Kidney (tissue), 14 donors: Measurements from ENCODE around the gene IDUA. TPM values are rescaled to one million over a fixed set of nuclear protein-coding genes. Genes with fewer than 3 reads are reported as not detected.

Source experiments
- DNase-seq, 5 donors: peaks; one replicate each; pipeline ENCODE4 v3.0.0-alpha.2; 2013 to 2020
- FAIRE-seq: peaks from 2 replicates; lab custom pipeline; 2012; peaks lifted over from hg19 to GRCh38; lab: Jason Lieb, UNC
- H3K27ac ChIP-seq, 2 donors: one replicate each; pipeline ENCODE4 v1.7.0; 2013; ENCODE audit warnings: low read depth in 2 of 2, low read length in 2 of 2, inconsistent platforms in 1 of 2
- H3K27me3 ChIP-seq: one replicate; pipeline ENCODE4 v1.7.1; 2013; ENCODE audit warnings: low read length, inconsistent platforms; ENCODE audit not compliant: control insufficient read depth, insufficient read depth
- H3K36me3 ChIP-seq, 3 donors: one replicate each; pipeline versions ENCODE4 v1.7.0 to v1.7.1; 2013; ENCODE audit warnings: low read length in 3 of 3, control low read depth in 1 of 3, inconsistent platforms in 1 of 3; ENCODE audit not compliant: insufficient read depth in 3 of 3, control insufficient read depth in 2 of 3
- H3K4me1 ChIP-seq, 3 donors: one replicate each; pipeline versions ENCODE4 v1.7.0 to v1.7.1; 2013; ENCODE audit warnings: low read length in 3 of 3, inconsistent platforms in 1 of 3, low read depth in 1 of 3; ENCODE audit not compliant: control insufficient read depth in 2 of 3, insufficient read depth in 2 of 3
- H3K4me3 ChIP-seq, 3 donors: one replicate each; pipeline versions ENCODE4 v1.7.0 to v1.8.1; 2013; ENCODE audit warnings: low read length in 3 of 3, control low read depth in 1 of 3, inconsistent platforms in 1 of 3
- H3K9ac ChIP-seq, 3 donors: one replicate each; pipeline versions ENCODE4 v1.7.0 to v1.7.1; 2013; ENCODE audit warnings: low read length in 3 of 3, control low read depth in 1 of 3, inconsistent platforms in 1 of 3
- H3K9me3 ChIP-seq, 3 donors: one replicate each; pipeline versions ENCODE4 v1.7.0 to v1.7.1; 2013; ENCODE audit warnings: low read length in 3 of 3, control low read depth in 1 of 3, inconsistent platforms in 1 of 3; ENCODE audit not compliant: control insufficient read depth in 2 of 3, insufficient read depth in 1 of 3
- intact Hi-C: fragments of 100-400 bp; cut with DNase I; formaldehyde crosslinking; loops from one replicate; pipeline ENCODE4 v1.11.1; 2022
- polyA plus RNA-seq: library from polyadenylated mRNA; stranded (reverse); fragments of 350-450 nt; fragmentation: Illumina TruSeq; extraction: RNeasy Lipid Tissue Mini Kit (QIAGEN cat#74804); gene quantifications from one replicate; pipeline ENCODE4 v1.2.3, GENCODE V29; 2014; ENCODE audit warnings: low read depth, low replicate concordance; ENCODE audit not compliant: insufficient read depth
- total RNA-seq: library from RNA; stranded (reverse); fragmentation: NEBNext Ultra II Directional; extraction: Animal tissue kit (Norgen Biotek cat#: 25700); gene quantifications from one replicate; pipeline ENCODE4 v1.2.1, GENCODE V29; 2021
- TF ChIP-seq, protein P1 (sequence below): IDR thresholded peaks from 3 replicates; pipeline ENCODE4 v1.5.1; 2012; ENCODE audit warnings: mild to moderate bottlenecking, moderate library complexity, borderline replicate concordance; ENCODE audit not compliant: insufficient read depth; ENCODE audit errors: extremely low read depth
- donor health status: control.
- donor health status: control.
- donor health status: control.
- donor health status: control.
- donor health status: control.
- donor health status: DM: yes; HTN: yes; CAD: no.
- donor health status: Normal renal cell carcinoma (clear cell type).

The IDUA gene
- total and polyA plus RNA-seq, 2 donors from 2014 or later, result 11.9 to 58.5 TPM

DNA sequence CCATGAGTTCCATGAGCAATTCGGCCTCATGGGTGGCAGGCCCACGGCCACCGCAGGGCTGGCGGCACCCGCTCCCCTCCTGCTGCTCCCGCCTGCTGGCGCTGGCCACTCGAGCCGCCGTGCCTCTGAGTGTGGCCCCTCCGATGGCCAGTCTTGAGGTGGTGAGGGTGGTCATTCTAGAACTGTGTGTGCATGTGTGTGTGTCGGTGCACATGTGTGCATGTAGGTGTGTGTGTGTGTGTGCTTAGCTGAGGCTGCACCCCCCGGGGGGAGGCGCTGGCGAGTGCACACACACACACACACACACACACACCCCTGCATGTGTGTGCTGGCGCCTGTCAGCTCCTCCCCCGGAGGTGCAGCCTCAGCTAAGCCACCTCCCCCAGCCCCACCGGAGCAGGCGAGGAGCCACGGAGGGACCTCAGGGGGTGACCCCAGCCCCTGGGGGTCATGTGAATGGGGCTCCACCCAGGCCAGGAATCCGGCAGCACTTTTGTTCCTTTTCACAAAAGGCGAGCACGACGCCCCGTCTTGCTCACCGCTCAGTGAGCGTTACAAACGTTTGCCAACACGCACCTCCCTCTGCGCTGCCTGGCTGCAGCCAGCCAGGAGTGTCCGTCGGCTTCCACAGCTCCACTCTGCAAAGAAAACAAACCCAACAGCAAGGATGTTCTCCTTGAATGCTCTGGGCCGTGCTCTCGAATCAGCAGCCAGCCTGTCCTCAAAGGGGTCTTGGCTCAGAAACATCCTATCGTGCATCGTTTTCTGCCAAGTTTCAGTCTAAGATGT lies 54.5 kb downstream of the IDUA start:
- no peak overlapping the region for H3K4me3 ChIP-seq
- TF ChIP-seq, protein P1, sequence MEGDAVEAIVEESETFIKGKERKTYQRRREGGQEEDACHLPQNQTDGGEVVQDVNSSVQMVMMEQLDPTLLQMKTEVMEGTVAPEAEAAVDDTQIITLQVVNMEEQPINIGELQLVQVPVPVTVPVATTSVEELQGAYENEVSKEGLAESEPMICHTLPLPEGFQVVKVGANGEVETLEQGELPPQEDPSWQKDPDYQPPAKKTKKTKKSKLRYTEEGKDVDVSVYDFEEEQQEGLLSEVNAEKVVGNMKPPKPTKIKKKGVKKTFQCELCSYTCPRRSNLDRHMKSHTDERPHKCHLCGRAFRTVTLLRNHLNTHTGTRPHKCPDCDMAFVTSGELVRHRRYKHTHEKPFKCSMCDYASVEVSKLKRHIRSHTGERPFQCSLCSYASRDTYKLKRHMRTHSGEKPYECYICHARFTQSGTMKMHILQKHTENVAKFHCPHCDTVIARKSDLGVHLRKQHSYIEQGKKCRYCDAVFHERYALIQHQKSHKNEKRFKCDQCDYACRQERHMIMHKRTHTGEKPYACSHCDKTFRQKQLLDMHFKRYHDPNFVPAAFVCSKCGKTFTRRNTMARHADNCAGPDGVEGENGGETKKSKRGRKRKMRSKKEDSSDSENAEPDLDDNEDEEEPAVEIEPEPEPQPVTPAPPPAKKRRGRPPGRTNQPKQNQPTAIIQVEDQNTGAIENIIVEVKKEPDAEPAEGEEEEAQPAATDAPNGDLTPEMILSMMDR, result no peak
- no peaks in the 10 kb centered on the region for H3K36me3 ChIP-seq
- intact Hi-C loops, result no loop called here
- peak overlapping the region in 1 of 3 donors; percentile 16 for H3K9ac ChIP-seq
- H3K27me3 ChIP-seq, result peaks cover 6% of the 10 kb centered on the region
- no peaks in the 10 kb centered on the region for H3K9me3 ChIP-seq
- H3K27ac ChIP-seq, result no peak overlapping the region
- H3K4me1 ChIP-seq, result peaks cover 0 to 10% (median 2%) of the 10 kb centered on the region in 3 donors
- DNase-seq, result peak; percentile 76 to 90 (median 82)
- FAIRE-seq, result no peak

DNA sequence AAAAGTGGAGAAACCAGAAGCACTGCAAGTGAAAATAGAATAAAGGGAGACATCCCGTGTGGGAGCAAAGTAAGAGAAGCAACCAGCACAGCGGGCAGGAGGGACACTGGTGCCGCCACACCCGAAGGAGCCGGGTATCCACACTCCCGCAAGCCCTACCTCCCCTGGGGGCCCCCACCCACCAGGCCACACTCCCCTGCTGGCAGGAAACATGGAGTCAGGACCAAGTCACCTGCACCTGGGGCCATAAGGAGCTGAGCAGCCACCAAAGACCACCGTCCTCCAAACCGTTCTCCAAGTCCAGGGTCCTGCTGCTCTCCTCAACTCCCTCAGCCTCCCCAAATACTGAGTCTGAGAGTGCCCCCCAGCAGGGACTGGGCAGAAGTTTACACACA lies 55.1 kb downstream of the IDUA start:
- no peaks in the 10 kb centered on the region for H3K36me3 ChIP-seq
- no peaks in the 10 kb centered on the region for H3K9me3 ChIP-seq
- FAIRE-seq (no peak), DNase-seq (peak in 1 of 5 donors; percentile 76)
- no peak overlapping the region for H3K4me3 ChIP-seq
- peaks cover 0 to 11% (median 2%) of the 10 kb centered on the region in 3 donors for H3K4me1 ChIP-seq
- no peak overlapping the region for H3K27ac ChIP-seq
- H3K9ac ChIP-seq, result peak overlapping the region in 1 of 3 donors; percentile 16
- TF ChIP-seq, protein P1, result no peak
- peaks cover 6% of the 10 kb centered on the region for H3K27me3 ChIP-seq
- intact Hi-C loops, result no loop called here

DNA sequence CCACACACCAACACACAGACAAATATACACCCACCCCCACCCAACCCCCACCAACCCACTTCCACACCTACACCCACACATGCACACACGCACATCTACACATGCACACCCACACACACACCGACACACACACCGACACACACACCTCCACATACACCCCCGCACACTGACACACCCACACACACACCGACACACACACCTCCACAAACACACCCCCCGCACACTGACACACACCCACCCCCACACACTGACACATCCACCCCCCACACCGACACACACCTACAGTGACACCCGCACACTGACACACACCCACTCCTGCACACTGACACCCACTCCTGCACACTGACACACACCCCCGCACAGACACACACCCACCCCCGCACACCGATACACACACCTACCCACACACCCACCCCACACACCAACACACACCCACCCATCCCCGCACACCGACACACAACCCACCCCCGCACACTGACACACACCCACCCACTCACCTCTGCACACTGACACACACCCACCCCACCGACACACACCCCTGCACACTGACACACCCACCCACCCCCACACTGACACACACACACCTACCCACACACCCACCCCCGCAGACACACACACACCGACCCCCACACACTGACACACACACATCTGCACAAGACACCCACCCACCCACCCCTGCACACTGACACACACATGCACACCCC lies 55.7 kb downstream of the IDUA start:
- FAIRE-seq, result no peak
- peaks cover 0 to 13% (median 2%) of the 10 kb centered on the region in 3 donors for H3K4me1 ChIP-seq
- TF ChIP-seq, protein P1, result no peak
- H3K27me3 ChIP-seq, result peaks cover 6% of the 10 kb centered on the region
- H3K27ac ChIP-seq, result no peak overlapping the region
- H3K36me3 ChIP-seq, result no peaks in the 10 kb centered on the region
- DNase-seq, result peak in 2 of 5 donors; percentile 70 to 73
- H3K4me3 ChIP-seq, result no peak overlapping the region
- no peaks in the 10 kb centered on the region for H3K9me3 ChIP-seq
- no peak overlapping the region for H3K9ac ChIP-seq
- intact Hi-C loops, result no loop called here
